Measurements from ENCODE around the gene DNAAF8.

- TF ChIP-seq CTCF (conservative IDR thresholded peaks at IDR 0.05) (no peak), EZH2 (IDR thresholded peaks at IDR 0.05; ENCODE audit: low read depth) (no peak)
Observed at GRCh38 chr16:4797805-4798252, 63.5 kb downstream of the DNAAF8 start.

All from PC-9 (cell line).